Vagina (tissue), 2 donors: ENCODE results near the gene RPS3A. TPM values are rescaled to one million over a fixed set of nuclear protein-coding genes. Genes with fewer than 3 reads are reported as not detected.

Experiments
- DNase-seq, 2 donors: peaks; one replicate each; pipeline ENCODE4 v3.0.0-alpha.2; 2017; ENCODE audit errors: extremely low spot score in 2 of 2
- H3K27ac ChIP-seq: fragments of 200-600 bp; sonication (generic); one replicate; pipeline ENCODE4 v1.5.1; 2019
- H3K27me3 ChIP-seq: fragments of 200-600 bp; sonication (generic); one replicate; pipeline ENCODE4 v1.5.1; 2019
- H3K36me3 ChIP-seq, 2 donors: fragments of 200-600 bp; sonication (generic); one replicate each; pipeline ENCODE4 v1.5.1; 2017 to 2019
- H3K4me1 ChIP-seq: fragments of 200-600 bp; sonication (generic); one replicate; pipeline ENCODE4 v1.5.1; 2019
- H3K4me3 ChIP-seq, 2 donors: fragments of 200-600 bp; sonication (generic); 1 replicate in 1 of 2; 2 replicates in 1 of 2; pipeline ENCODE4 v1.5.1; 2016 to 2019
- H3K9me3 ChIP-seq: fragments of 200-600 bp; sonication (generic); one replicate; pipeline ENCODE4 v1.5.1; 2019
- POLR2A ChIP-seq, 2 donors: fragments of 450-650 bp; IDR thresholded peaks; one replicate each; pipeline ENCODE4 v1.6.1; 2017; ENCODE audit warnings: antibody characterized with exemption in 2 of 2, mild to moderate bottlenecking in 2 of 2, moderate library complexity in 2 of 2
- POLR2AphosphoS5 ChIP-seq, 2 donors: sonication (generic); formaldehyde crosslinking; IDR thresholded peaks; one replicate each; pipeline ENCODE4 v1.9.0; 2017; ENCODE audit warnings: antibody characterized with exemption in 2 of 2, mild to moderate bottlenecking in 2 of 2, low read depth in 1 of 2; ENCODE audit not compliant: insufficient read depth in 1 of 2
- intact Hi-C: fragments of 100-400 bp; cut with DNase I; formaldehyde crosslinking; loops from one replicate; pipeline ENCODE4 v1.15.1; 2023
- total RNA-seq: library from RNA; depleted of rRNA; stranded (reverse); fragments of >200 nt; gene quantifications from one replicate; pipeline ENCODE4 v1.2.3, GENCODE V29; 2016
- TF ChIP-seq, protein P1 (sequence below), 3 experiments: fragments of 450-650 bp in 2 of 3; fragments of 200-600 bp in 1 of 3; sonication (generic) in 1 of 3; IDR thresholded peaks; one replicate each; pipeline ENCODE4 v1.5.1; 2017 to 2019; ENCODE audit warnings: antibody characterized with exemption in 3 of 3, mild to moderate bottlenecking in 2 of 3, moderate library complexity in 2 of 3

RPS3A gene
- total RNA-seq, 1 donor from 2014 or later: 2,695 TPM

DNA sequence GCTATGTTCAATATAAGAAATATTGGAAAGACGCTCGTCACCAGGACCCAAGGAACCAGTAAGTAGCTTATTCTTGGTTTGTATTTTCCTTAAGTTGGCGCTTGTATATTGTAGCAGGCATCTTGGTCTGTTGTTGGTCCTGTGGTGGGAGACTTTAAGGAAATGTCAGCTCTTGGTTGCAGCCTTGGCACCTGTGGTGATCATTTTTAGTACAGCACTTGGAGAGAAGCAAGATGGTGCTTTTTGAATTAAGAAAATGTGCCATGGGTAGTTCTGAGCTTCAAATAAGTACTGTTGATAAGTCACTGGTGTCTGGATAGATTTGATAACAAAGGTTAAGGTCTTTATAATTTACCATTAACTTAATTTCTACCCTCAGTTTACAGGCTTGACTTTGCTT is 1.1 kb downstream of the RPS3A start:
- Histone ChIP-seq H3K27me3 (no peaks in the 10 kb centered on the region), H3K27ac (no peak overlapping the region), H3K36me3 (peaks cover 0 to 44% of the 10 kb centered on the region in 2 donors), H3K4me3 (peak overlapping the region; percentile 93 to 96), H3K9me3 (no peaks in the 10 kb centered on the region), H3K4me1 (peaks cover 26% of the 10 kb centered on the region)
- DNase-seq: no peak
- TF ChIP-seq, protein P1, sequence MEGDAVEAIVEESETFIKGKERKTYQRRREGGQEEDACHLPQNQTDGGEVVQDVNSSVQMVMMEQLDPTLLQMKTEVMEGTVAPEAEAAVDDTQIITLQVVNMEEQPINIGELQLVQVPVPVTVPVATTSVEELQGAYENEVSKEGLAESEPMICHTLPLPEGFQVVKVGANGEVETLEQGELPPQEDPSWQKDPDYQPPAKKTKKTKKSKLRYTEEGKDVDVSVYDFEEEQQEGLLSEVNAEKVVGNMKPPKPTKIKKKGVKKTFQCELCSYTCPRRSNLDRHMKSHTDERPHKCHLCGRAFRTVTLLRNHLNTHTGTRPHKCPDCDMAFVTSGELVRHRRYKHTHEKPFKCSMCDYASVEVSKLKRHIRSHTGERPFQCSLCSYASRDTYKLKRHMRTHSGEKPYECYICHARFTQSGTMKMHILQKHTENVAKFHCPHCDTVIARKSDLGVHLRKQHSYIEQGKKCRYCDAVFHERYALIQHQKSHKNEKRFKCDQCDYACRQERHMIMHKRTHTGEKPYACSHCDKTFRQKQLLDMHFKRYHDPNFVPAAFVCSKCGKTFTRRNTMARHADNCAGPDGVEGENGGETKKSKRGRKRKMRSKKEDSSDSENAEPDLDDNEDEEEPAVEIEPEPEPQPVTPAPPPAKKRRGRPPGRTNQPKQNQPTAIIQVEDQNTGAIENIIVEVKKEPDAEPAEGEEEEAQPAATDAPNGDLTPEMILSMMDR (IDR thresholded peaks at IDR 0.05): no peak
- TF ChIP-seq POLR2AphosphoS5 (IDR thresholded peaks at IDR 0.05; ENCODE audit: insufficient read depth in 1 of 2, low read depth in 1 of 2) (no peak), POLR2A (IDR thresholded peaks at IDR 0.05) (no peak)
- intact Hi-C loops: loop anchor here (10.0 kb wide), 1 partner anchor 664 kb away; the partner anchor contains the start of gene GATB

DNA sequence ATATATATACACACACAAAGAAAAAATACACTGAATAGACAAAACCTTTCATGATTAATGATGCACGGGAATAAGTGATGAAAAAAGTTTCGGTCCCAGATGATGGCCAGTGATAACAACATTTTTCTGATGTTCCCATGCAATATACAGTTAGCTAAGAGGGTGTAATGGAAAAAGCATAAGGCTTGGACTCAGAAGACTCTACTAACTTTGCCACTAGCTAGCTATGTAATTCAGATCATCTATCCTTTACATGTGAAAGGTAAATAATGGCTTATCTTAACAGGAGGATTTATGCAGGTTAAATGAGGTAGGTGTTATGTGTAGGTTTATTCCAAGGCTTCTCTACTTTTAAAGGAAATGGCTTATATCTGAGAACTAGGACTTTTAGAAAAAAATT is 4.3 kb downstream of the RPS3A start:
- no peak for DNase-seq
- Histone ChIP-seq H3K27ac (no peak overlapping the region), H3K4me3 (no peak overlapping the region), H3K9me3 (no peaks in the 10 kb centered on the region), H3K27me3 (no peaks in the 10 kb centered on the region), H3K4me1 (peaks cover 26% of the 10 kb centered on the region), H3K36me3 (peaks cover 0 to 63% of the 10 kb centered on the region in 2 donors)
- intact Hi-C loops: loop anchor here (10.0 kb wide), 1 partner anchor 661 kb away; the partner anchor contains the start of gene GATB
- no peak for TF ChIP-seq POLR2A (IDR thresholded peaks at IDR 0.05)
- TF ChIP-seq POLR2AphosphoS5 (IDR thresholded peaks at IDR 0.05; ENCODE audit: insufficient read depth in 1 of 2, low read depth in 1 of 2): no peak
- TF ChIP-seq, protein P1 (IDR thresholded peaks at IDR 0.05): no peak

DNA sequence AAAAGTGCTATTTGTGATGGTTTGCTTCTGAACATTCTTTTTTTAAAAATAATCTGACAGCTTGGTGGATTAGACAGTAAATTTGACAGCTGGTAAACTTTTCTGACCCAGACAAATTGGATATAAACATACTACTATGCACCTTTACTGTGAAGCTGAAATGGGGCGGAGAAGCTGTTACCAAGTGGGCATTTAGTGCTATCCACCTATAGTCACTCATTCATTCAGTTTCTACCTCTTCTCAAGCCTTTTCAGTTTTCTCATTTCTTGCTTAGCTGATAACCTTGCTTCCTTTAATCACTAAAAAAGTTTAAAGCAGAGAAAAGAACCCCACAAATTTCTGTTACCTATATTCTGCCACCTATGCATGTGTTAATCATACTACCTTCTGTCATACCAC is 5.2 kb downstream of the RPS3A start:
- no peak overlapping the region for H3K27ac ChIP-seq
- DNase-seq: no peak
- no peak for TF ChIP-seq POLR2AphosphoS5 (IDR thresholded peaks at IDR 0.05; ENCODE audit: insufficient read depth in 1 of 2, low read depth in 1 of 2)
- no peak for TF ChIP-seq POLR2A (IDR thresholded peaks at IDR 0.05)
- TF ChIP-seq, protein P1 (IDR thresholded peaks at IDR 0.05): no peak
- no peaks in the 10 kb centered on the region for H3K9me3 ChIP-seq
- H3K36me3 ChIP-seq: peaks cover 0 to 63% of the 10 kb centered on the region in 2 donors
- no peak overlapping the region for H3K4me3 ChIP-seq
- H3K27me3 ChIP-seq: no peaks in the 10 kb centered on the region
- intact Hi-C loops: loop anchor here (10.0 kb wide), 1 partner anchor 660 kb away; the partner anchor contains the start of gene GATB
- H3K4me1 ChIP-seq: peaks cover 26% of the 10 kb centered on the region

DNA sequence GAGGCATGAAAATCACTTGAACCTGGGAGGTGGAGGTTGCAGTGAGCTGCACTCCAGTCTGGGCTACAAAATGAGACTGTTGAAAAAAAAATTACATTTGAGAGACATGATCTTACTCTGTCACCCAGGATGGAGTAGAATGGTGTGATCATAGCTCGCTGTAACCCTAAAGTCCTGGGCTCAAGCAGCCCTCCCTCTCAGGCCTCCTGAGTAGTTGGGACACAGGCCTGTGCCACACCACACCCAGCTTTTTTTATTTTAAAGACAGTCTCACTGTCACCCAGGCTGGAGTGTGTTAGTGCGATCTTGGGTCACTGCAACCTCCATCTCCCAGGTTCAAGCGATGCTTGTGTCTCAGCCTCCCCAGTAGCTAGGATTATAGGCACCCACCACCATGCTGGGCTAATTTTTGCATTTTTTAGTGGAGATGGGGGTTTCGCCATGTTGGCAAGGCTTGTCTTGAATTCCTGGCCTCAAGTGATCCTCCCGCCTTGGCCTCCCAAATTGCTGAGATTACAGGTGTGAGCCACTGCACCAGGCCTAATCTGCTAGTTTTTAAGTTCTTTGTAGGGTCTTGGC is 6.1 kb downstream of the RPS3A start:
- Histone ChIP-seq H3K4me1 (peaks cover 19% of the 10 kb centered on the region), H3K27ac (no peak overlapping the region), H3K4me3 (no peak overlapping the region), H3K9me3 (no peaks in the 10 kb centered on the region), H3K36me3 (peaks cover 0 to 63% of the 10 kb centered on the region in 2 donors), H3K27me3 (no peaks in the 10 kb centered on the region)
- no peak for DNase-seq
- TF ChIP-seq POLR2A (IDR thresholded peaks at IDR 0.05) (no peak), POLR2AphosphoS5 (IDR thresholded peaks at IDR 0.05; ENCODE audit: insufficient read depth in 1 of 2, low read depth in 1 of 2) (no peak)
- TF ChIP-seq, protein P1 (IDR thresholded peaks at IDR 0.05): no peak
- intact Hi-C loops: loop anchor here (10.0 kb wide), 1 partner anchor 659 kb away; the partner anchor contains the start of gene GATB

DNA sequence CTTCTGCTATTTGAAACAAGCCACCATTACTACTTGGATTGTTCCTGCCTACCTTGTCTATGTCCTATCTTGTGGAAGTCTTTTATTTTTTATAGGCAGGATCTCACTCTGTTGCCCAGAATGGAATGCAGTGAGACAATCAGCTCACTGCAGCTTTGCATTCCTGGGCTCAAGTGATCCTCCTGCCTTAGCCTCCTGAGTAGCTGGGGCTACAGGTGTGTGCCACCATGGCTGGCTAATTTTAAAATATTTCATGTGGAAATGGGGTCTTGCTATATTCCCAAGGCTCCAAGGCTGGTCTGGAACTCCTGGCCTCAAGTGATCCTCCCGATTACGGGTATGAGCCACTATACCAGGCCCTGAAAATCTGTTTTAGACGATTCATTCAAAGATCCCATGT is 7.6 kb downstream of the RPS3A start:
- Histone ChIP-seq H3K27ac (no peak overlapping the region), H3K27me3 (no peaks in the 10 kb centered on the region), H3K36me3 (peaks cover 0 to 52% of the 10 kb centered on the region in 2 donors), H3K9me3 (no peaks in the 10 kb centered on the region), H3K4me1 (peaks cover 4% of the 10 kb centered on the region), H3K4me3 (no peak overlapping the region)
- intact Hi-C loops: loop anchor here (10.0 kb wide), 1 partner anchor 658 kb away; the partner anchor contains the start of gene GATB
- TF ChIP-seq POLR2A (IDR thresholded peaks at IDR 0.05) (no peak), POLR2AphosphoS5 (IDR thresholded peaks at IDR 0.05; ENCODE audit: insufficient read depth in 1 of 2, low read depth in 1 of 2) (no peak)
- TF ChIP-seq, protein P1 (IDR thresholded peaks at IDR 0.05): no peak
- no peak for DNase-seq
